Measurements from ENCODE around the gene NXNL2.

NXNL2 gene

DNA sequence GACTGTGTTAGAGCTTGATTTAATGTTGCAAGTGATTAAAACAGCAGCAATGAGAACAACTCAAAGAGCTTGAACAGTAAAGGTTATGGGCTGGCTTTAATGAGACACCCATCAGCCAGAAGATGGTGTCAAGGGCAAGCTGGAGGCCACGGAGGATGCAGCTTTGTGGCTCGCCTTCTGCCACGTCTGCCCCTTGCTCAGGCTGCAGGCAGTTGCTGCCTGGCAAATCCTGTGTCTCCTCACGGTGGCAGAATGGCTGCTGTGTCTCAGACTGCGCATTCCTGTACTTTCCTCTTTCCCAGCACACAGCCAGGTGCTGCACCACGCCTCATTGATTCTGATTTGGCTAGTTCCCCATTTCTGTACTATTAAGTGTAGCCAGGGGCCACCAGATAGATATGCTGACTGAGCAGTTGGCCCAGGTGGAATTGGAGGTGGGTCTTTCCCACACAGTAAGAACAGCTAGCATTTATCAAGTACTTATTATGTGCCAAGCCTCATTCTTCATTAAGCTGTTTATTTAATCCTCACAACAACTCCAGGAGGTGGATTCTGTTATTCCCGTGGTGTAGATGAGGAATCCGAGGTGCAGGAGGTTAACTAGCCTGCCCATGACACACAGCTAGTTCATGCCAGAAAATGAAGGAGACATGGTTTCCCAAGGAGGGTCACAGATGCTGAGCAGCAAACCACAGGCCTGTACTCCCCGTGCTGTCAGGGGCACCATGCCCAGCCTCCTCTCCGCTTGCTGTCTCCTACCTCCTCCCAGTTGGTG, 3.5 kb downstream of the NXNL2 start:
- H3K27me3 ChIP-seq (replicated peaks; ENCODE audit: control insufficient read depth, insufficient read depth, low read length), result no peaks in the 10 kb centered on the region; the same call in 1 of the 2 replicates
- DNase-seq (ENCODE audit: extremely low read depth, insufficient read length), result no peak
- TF ChIP-seq, protein P1, sequence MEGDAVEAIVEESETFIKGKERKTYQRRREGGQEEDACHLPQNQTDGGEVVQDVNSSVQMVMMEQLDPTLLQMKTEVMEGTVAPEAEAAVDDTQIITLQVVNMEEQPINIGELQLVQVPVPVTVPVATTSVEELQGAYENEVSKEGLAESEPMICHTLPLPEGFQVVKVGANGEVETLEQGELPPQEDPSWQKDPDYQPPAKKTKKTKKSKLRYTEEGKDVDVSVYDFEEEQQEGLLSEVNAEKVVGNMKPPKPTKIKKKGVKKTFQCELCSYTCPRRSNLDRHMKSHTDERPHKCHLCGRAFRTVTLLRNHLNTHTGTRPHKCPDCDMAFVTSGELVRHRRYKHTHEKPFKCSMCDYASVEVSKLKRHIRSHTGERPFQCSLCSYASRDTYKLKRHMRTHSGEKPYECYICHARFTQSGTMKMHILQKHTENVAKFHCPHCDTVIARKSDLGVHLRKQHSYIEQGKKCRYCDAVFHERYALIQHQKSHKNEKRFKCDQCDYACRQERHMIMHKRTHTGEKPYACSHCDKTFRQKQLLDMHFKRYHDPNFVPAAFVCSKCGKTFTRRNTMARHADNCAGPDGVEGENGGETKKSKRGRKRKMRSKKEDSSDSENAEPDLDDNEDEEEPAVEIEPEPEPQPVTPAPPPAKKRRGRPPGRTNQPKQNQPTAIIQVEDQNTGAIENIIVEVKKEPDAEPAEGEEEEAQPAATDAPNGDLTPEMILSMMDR (IDR thresholded peaks at IDR 0.05; ENCODE audit: insufficient read depth, low read length, poor library complexity, severe bottlenecking), result no peak
- H3K4me3 ChIP-seq (replicated peaks; ENCODE audit: low read depth, low read length), result no peak overlapping the region
- H3K36me3 ChIP-seq (ENCODE audit: control insufficient read depth, insufficient read depth, low read length), result no peaks in the 10 kb centered on the region

DNA sequence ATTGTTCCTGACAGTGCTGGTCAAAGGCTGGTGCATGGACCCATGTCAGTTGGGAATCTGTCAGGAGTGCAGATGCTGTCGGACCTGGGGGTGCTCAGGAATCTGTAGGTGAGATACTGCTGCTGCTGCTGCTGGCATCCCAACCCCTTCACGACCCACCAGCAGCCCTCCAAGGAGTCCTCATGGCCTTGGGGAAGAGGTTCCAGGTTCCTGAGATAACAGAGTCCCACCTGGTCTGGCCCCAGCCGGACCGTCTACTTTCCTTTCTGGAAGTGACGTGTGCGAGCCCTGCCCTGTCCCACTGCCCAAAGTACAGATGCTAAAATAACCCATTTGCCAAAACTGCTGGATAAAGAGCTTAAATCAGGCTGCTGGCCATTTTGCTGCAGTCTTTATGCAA, 4.3 kb downstream of the NXNL2 start:
- no peak for DNase-seq (ENCODE audit: extremely low read depth, insufficient read length)
- H3K36me3 ChIP-seq (ENCODE audit: control insufficient read depth, insufficient read depth, low read length), result no peaks in the 10 kb centered on the region
- no peak overlapping the region for H3K4me3 ChIP-seq (replicated peaks; ENCODE audit: low read depth, low read length)
- H3K27me3 ChIP-seq (replicated peaks; ENCODE audit: control insufficient read depth, insufficient read depth, low read length), result no peaks in the 10 kb centered on the region
- TF ChIP-seq, protein P1 (IDR thresholded peaks at IDR 0.05; ENCODE audit: insufficient read depth, low read length, poor library complexity, severe bottlenecking), result no peak

DNA sequence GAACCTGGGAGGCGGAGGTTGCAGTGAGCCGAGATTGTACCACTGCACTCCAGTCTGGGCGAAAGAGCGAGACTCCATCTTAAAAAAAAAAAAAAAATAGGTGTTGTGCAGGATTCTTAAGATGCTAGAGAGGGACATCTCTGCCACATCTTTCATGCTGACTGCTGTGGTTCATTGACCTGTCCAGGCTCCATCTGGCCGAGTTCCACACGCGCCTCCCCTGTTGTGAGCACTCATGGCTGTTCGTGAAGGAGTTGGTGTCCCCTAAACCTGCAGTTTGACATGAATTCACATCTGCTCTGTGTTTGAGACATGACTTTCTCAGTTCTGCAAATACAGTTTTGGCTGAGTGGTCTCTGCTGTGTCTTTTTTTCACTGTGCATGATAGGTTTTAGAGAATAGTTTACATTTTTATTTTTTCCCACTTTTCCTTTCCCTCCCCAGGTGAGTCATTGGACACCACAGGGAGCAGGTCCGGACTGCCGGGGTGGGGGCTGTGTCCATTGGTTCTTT, 5.3 kb downstream of the NXNL2 start:
- Histone ChIP-seq H3K36me3 (ENCODE audit: control insufficient read depth, insufficient read depth, low read length) (no peaks in the 10 kb centered on the region), H3K27me3 (replicated peaks; ENCODE audit: control insufficient read depth, insufficient read depth, low read length) (no peaks in the 10 kb centered on the region), H3K4me3 (replicated peaks; ENCODE audit: low read depth, low read length) (no peak overlapping the region)
- no peak for DNase-seq (ENCODE audit: extremely low read depth, insufficient read length)
- TF ChIP-seq, protein P1 (IDR thresholded peaks at IDR 0.05; ENCODE audit: insufficient read depth, low read length, poor library complexity, severe bottlenecking), result no peak

DNA sequence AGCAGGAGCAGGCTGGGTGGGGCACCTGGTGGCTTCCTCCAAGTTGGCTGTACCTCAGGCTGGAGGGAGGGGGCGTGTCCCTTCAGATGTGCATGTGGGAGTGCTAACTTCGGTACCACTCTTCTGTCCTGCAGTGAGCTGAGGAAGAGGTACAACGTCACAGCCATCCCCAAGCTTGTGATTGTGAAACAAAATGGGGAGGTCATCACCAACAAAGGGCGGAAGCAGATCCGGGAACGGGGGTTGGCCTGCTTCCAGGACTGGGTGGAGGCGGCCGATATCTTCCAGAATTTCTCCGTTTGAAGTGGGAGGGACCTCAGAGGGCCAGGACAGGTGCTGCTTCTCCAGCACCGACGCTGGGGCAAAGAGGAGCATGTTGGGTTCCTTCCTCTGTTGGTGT, 9.3 kb downstream of the NXNL2 start:
- H3K36me3 ChIP-seq (ENCODE audit: control insufficient read depth, insufficient read depth, low read length), result no peaks in the 10 kb centered on the region
- no peak overlapping the region for H3K4me3 ChIP-seq (replicated peaks; ENCODE audit: low read depth, low read length)
- no peak for DNase-seq (ENCODE audit: extremely low read depth, insufficient read length)
- TF ChIP-seq, protein P1 (IDR thresholded peaks at IDR 0.05; ENCODE audit: insufficient read depth, low read length, poor library complexity, severe bottlenecking), result no peak
- no peaks in the 10 kb centered on the region for H3K27me3 ChIP-seq (replicated peaks; ENCODE audit: control insufficient read depth, insufficient read depth, low read length)

DNA sequence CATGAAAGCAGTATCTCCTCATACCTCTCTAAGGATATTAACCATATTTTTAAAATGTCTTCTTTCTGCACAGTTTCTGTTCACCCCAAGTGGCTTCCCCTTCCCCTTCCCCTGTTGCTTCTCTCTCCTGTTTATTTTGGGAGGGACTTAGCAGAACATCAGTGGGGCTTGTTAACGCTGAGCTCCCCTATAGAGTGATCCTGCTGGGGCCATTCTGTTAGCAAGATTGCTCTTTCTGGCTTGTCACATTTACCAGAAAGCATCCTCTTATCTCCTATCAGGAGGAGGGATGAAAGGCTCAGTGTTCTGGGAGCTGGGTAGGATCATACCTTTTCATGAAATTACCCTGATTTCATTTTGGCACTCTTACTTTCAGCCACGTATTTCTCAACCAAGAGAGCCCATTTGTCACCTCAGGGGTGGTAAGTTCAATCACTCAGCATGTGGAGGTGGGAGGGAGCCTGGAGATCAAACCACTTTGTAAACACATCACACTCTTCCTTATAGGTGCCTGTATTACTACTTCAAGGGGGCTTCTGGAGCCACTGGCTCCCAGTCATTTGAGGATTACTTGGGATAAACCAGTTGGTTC, 16.7 kb downstream of the NXNL2 start:
- no peak for DNase-seq (ENCODE audit: extremely low read depth, insufficient read length)
- TF ChIP-seq, protein P1 (IDR thresholded peaks at IDR 0.05; ENCODE audit: insufficient read depth, low read length, poor library complexity, severe bottlenecking), result no peak
- Histone ChIP-seq H3K36me3 (ENCODE audit: control insufficient read depth, insufficient read depth, low read length) (no peaks in the 10 kb centered on the region), H3K4me3 (replicated peaks; ENCODE audit: low read depth, low read length) (no peak overlapping the region), H3K27me3 (replicated peaks; ENCODE audit: control insufficient read depth, insufficient read depth, low read length) (no peaks in the 10 kb centered on the region)

All from GM06990 (cell line).